Kidney epithelial cell (primary cell): ENCODE measurements around the gene ITPK1. TPM values are rescaled to one million over a fixed set of nuclear protein-coding genes. Genes with fewer than 3 reads are reported as not detected.
"Not testable (repeated sequence)": the region's sequence is repeated elsewhere in the genome, so short reads cannot be mapped to it uniquely, and the experiment has no call there.

Experiments used
- DNase-seq: peaks from one replicate; pipeline ENCODE4 v3.0.0-alpha.2; 2010; ENCODE audit warnings: low read depth
- H3K27me3 ChIP-seq: 2 replicates; pipeline ENCODE4 v1.6.0; 2011; ENCODE audit warnings: low read length; ENCODE audit not compliant: control insufficient read depth, insufficient read depth
- H3K36me3 ChIP-seq: 2 replicates; pipeline ENCODE4 v1.5.1; 2011; ENCODE audit warnings: low read length; ENCODE audit not compliant: control insufficient read depth, insufficient read depth
- H3K4me3 ChIP-seq: 2 replicates; pipeline ENCODE4 v1.5.1; 2011; ENCODE audit warnings: low read depth, mild to moderate bottlenecking, control low read depth, low read length
- total RNA-seq: library from RNA; depleted of rRNA; stranded (reverse); fragments of >200 nt; gene quantifications from 2 replicates; pipeline ENCODE4 v1.2.3, GENCODE V29; 2015
- TF ChIP-seq, protein P1 (sequence below): IDR thresholded peaks from 2 replicates; pipeline ENCODE4 v1.5.1; 2011; ENCODE audit warnings: mild to moderate bottlenecking, moderate library complexity, low read length, control low read depth, inconsistent platforms; ENCODE audit not compliant: insufficient read depth, poor library complexity, severe bottlenecking

ITPK1 gene
- total RNA-seq, 1 donor from 2014 or later = 21.3 TPM

DNA sequence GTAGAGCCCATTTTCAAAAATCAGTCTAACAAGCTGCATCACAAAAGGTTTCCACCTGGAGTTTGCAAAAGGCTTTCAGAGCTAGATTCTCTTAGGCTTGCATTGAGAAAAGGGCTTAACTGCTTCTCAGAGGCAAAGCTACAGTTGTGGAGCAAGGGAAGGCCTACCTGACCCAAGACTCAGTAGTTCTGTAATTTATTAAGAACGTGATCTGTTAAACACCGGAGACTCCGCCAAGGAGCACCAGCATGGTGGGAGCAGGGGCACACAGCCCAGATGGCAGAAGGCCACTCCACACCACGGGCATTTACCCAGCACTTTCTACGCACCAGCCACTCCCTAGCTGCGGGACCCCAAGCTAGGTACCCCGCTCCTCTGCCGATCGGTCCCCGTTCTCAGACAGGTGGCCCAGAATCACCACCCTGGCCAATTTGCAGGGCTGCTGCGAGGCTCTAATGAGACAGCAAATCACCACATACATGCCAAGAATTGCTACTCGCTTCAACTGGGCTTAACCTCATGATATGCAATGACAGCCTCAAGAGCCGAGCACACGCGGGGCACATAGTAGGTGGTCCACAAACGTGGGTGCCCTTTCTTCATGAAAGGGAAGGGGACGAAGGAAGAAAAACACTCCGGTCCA is 1.5 kb downstream of the ITPK1 start:
- TF ChIP-seq, protein P1, sequence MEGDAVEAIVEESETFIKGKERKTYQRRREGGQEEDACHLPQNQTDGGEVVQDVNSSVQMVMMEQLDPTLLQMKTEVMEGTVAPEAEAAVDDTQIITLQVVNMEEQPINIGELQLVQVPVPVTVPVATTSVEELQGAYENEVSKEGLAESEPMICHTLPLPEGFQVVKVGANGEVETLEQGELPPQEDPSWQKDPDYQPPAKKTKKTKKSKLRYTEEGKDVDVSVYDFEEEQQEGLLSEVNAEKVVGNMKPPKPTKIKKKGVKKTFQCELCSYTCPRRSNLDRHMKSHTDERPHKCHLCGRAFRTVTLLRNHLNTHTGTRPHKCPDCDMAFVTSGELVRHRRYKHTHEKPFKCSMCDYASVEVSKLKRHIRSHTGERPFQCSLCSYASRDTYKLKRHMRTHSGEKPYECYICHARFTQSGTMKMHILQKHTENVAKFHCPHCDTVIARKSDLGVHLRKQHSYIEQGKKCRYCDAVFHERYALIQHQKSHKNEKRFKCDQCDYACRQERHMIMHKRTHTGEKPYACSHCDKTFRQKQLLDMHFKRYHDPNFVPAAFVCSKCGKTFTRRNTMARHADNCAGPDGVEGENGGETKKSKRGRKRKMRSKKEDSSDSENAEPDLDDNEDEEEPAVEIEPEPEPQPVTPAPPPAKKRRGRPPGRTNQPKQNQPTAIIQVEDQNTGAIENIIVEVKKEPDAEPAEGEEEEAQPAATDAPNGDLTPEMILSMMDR = no peak
- no peaks in the 10 kb centered on the region for H3K36me3 ChIP-seq
- no peak for DNase-seq
- peak overlapping the region; percentile 60 for H3K4me3 ChIP-seq
- H3K27me3 ChIP-seq = no peaks in the 10 kb centered on the region

DNA sequence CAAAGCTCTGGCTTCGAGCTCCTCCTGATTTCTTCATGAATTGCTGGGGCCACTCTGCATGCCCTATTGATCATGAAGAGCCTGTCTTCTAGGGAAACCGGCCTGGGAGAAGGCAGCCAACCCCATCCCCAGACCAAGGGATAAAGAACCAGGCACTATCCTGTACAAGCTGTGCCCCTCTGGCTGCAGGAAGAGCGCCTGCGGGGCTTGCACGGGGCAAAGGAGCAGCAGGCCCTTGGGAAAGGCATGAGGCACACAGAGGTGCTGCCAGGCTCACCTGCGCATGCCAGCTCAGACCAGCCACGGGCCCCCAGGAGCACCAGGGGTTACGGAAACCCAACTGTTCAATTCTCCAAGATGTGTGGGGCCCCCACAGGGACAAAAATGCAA is 2.1 kb downstream of the ITPK1 start:
- no peaks in the 10 kb centered on the region for H3K36me3 ChIP-seq
- TF ChIP-seq, protein P1 = no peak
- no peak for DNase-seq
- peak overlapping the region; percentile 60 for H3K4me3 ChIP-seq
- no peaks in the 10 kb centered on the region for H3K27me3 ChIP-seq

DNA sequence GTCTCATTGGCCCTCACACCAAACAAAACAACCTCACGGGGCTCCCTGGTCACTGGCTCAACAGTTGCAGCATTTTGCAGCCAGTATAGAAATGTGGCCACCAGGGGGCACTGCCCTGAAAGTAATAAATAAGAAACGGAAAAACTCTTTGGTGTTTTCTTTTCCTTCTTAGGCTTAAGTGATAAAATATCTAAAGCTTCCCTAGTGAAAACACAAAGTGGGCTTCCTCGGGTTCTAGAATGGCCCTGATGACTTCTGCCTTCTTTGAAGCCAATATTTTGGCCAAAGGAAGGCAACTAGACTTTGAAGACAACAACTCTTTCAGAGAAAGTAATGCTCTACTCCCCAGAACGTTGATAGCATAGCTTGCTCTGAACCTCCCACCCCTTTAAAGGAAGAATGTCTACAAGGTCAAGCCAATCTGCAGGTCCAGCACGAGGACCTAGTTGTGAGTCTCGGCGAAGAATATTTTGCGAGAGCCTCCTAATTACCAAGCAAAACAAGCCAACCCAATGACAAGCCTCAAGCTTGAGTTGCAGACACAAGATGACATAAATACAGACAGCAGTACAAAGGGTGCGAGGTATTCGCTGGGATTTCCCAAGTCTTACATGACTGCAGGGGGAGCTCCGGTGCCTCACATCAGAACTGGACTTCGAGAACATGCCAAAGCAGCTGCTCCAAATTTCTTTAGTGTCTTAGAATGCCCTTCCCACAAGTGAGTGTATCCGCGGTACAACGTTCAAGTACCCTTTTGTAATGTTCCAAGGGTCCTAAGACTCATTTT is 2.6 kb downstream of the ITPK1 start:
- Histone ChIP-seq H3K27me3 (no peaks in the 10 kb centered on the region), H3K4me3 (no peak overlapping the region), H3K36me3 (no peaks in the 10 kb centered on the region)
- DNase-seq = peak; percentile 43
- TF ChIP-seq, protein P1 = peak; percentile 80

DNA sequence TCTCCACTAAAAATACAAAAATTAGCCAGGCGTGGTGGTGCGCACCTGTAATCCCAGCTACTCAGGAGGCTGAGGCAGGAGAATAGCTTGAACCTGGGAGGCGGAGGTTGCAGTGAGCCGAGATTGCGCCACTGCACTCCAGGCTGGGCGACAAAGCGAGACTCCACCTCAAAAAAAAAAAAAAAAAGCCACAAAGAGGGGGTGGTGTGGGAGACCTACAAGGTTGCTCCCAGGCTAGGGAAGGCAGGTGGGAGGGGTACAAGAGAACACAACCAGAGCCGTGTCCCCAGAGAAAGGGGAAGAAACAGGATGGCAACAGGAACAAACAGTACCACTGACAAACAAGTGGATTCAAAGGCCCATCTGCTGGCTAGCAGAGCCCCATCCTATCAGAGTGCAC is 4.2 kb downstream of the ITPK1 start:
- not testable (repeated sequence) for H3K36me3 ChIP-seq, H3K4me3 ChIP-seq, H3K27me3 ChIP-seq, DNase-seq

DNA sequence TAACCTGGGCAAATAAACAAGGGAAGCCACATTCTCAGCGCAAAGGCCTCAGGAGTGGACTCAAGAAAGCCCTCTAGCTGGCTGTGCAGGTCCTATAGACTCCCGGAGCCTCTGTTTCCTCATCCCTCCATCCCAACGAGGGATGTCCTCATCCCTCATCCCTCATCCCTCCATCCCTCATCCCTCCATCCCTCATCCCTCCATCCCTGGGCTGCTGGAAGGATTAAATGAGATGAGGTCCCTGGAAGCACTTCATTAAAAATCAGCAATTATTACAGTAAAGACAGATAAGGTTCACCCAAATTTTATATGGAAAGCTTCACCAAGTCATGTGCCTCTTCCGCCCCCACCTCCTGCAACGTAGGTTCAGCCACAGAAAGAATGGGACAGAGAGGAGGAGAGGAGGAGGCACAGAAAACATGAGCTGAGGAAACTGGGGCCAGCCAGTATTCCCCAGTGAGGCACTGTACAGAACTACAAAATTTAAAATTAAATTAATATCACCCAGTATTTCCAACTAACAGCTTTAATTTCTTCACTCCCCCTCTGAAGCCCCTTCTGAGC is 4.8 kb downstream of the ITPK1 start:
- DNase-seq = no peak
- H3K36me3 ChIP-seq = no peaks in the 10 kb centered on the region
- TF ChIP-seq, protein P1 = no peak
- no peaks in the 10 kb centered on the region for H3K27me3 ChIP-seq
- H3K4me3 ChIP-seq = no peak overlapping the region
